H1 (cell line): Measurements from ENCODE around the gene C9orf152. TPM values are rescaled to one million over a fixed set of nuclear protein-coding genes. Genes with fewer than 3 reads are reported as not detected.

Experiments
- CTCF ChIA-PET: fragments of 300-600 bp; sonication (Branson Sonifier 250); formaldehyde crosslinking; loops from one replicate; lab custom pipeline; 2021; ENCODE audit not compliant: partially characterized antibody; lab: Charles Lee
- POLR2A ChIA-PET: fragments of 300-600 bp; sonication (Branson Sonifier 250); formaldehyde crosslinking; loops from one replicate; lab custom pipeline; 2021; ENCODE audit warnings: inconsistent platforms; ENCODE audit not compliant: partially characterized antibody; lab: Charles Lee
- DNase-seq, 2 experiments: peaks; one replicate each; pipeline versions ENCODE4 v3.0.0 to v3.0.0-alpha.2; 2010 to 2022; ENCODE audit warnings: low spot score in 2 of 2, low read depth in 1 of 2, mixed read lengths in 1 of 2
- FAIRE-seq: peaks from 2 replicates; lab custom pipeline; 2011; peaks lifted over from hg19 to GRCh38; lab: Jason Lieb, UNC
- H2AFZ ChIP-seq: 2 replicates; pipeline ENCODE4 v1.8.1; 2012; ENCODE audit warnings: low read length, inconsistent platforms
- H2AK5ac ChIP-seq: 2 replicates; pipeline ENCODE4 v1.6.1; 2013; ENCODE audit warnings: low read depth, low read length
- H2BK120ac ChIP-seq: replicated peaks from 2 replicates; pipeline ENCODE3; 2013; ENCODE audit warnings: low read depth, low read length, inconsistent platforms
- H2BK12ac ChIP-seq: 2 replicates; pipeline ENCODE4 v1.6.1; 2013; ENCODE audit warnings: low read depth, low read length
- H2BK15ac ChIP-seq: 2 replicates; pipeline ENCODE4 v1.6.1; 2013; ENCODE audit warnings: low read length
- H2BK20ac ChIP-seq: 2 replicates; pipeline ENCODE4 v1.6.1; 2013; ENCODE audit warnings: low read length
- H2BK5ac ChIP-seq: 2 replicates; pipeline ENCODE4 v1.6.1; 2013; ENCODE audit warnings: low read depth, low read length
- H3K14ac ChIP-seq: 2 replicates; pipeline ENCODE4 v1.6.1; 2013; ENCODE audit warnings: inconsistent platforms; ENCODE audit not compliant: insufficient read length
- H3K18ac ChIP-seq: 2 replicates; pipeline ENCODE4 v1.6.1; 2013; ENCODE audit warnings: low read length; ENCODE audit errors: extremely low read depth
- H3K23ac ChIP-seq: 2 replicates; pipeline ENCODE4 v1.6.1; 2013; ENCODE audit warnings: inconsistent platforms; ENCODE audit not compliant: insufficient read length
- H3K23me2 ChIP-seq: 2 replicates; pipeline ENCODE4 v1.6.1; 2013; ENCODE audit warnings: low read depth, low read length
- H3K27ac ChIP-seq: 2 replicates; pipeline ENCODE4 v1.6.1; 2011; ENCODE audit warnings: low read depth, low read length, inconsistent platforms
- H3K27me3 ChIP-seq, 4 experiments: replicated peaks in 1 of 4; 1 replicate in 1 of 4; 2 replicates in 3 of 4; pipeline versions ENCODE4 v1.6.1 to v1.8.1; 2011 to 2013; ENCODE audit warnings: low read length in 3 of 4, mild to moderate bottlenecking in 3 of 4, inconsistent platforms in 2 of 4, mixed read lengths in 2 of 4, moderate library complexity in 1 of 4; ENCODE audit not compliant: control insufficient read depth in 3 of 4, insufficient read depth in 3 of 4; ENCODE audit errors: extremely low read depth in 1 of 4
- H3K36me3 ChIP-seq, 4 experiments: 2 replicates each; pipeline versions ENCODE4 v1.6.1 to v1.8.1; 2011 to 2013; ENCODE audit warnings: mild to moderate bottlenecking in 4 of 4, low read length in 3 of 4, moderate library complexity in 2 of 4, control low read depth in 1 of 4, inconsistent platforms in 1 of 4; ENCODE audit not compliant: insufficient read depth in 4 of 4, control insufficient read depth in 2 of 4
- H3K4ac ChIP-seq: replicated peaks from 2 replicates; pipeline ENCODE3; 2013; ENCODE audit warnings: low read length, low read depth, mixed read lengths, inconsistent platforms; ENCODE audit not compliant: insufficient read length
- H3K4me1 ChIP-seq, 4 experiments: replicated peaks in 1 of 4; 1 replicate in 1 of 4; 2 replicates in 3 of 4; pipeline versions ENCODE4 v1.6.1 to v1.8.1; 2011 to 2013; ENCODE audit warnings: low read length in 3 of 4, inconsistent platforms in 2 of 4, mixed read lengths in 1 of 4; ENCODE audit not compliant: insufficient read depth in 4 of 4, control insufficient read depth in 3 of 4
- H3K4me2 ChIP-seq, 2 experiments: 2 replicates each; pipeline versions ENCODE4 v1.6.1 to v1.8.1; 2011 to 2013; ENCODE audit warnings: low read depth in 2 of 2, low read length in 2 of 2, control low read depth in 1 of 2, inconsistent platforms in 1 of 2, mild to moderate bottlenecking in 1 of 2; ENCODE audit not compliant: insufficient read depth in 1 of 2
- H3K4me3 ChIP-seq, 4 experiments: fragments of 200-600, 300-600 bp in 1 of 4; sonication (generic), shearing (Covaris generic), sonication (Bioruptor Twin) in 1 of 4; 2 replicates each; pipeline versions ENCODE4 v1.5.1 to v1.8.1; 2011 to 2016; ENCODE audit warnings: low read length in 4 of 4, low read depth in 3 of 4, control low read depth in 2 of 4, inconsistent platforms in 2 of 4, mild to moderate bottlenecking in 2 of 4, mixed read lengths in 1 of 4, moderate library complexity in 1 of 4; ENCODE audit not compliant: insufficient read depth in 2 of 4; ENCODE audit errors: extremely low read depth in 1 of 4
- H3K56ac ChIP-seq: replicated peaks from 2 replicates; pipeline ENCODE3; 2013; ENCODE audit warnings: low read depth, mild to moderate bottlenecking, mixed read lengths, low read length, inconsistent platforms; ENCODE audit not compliant: insufficient read length
- H3K79me1 ChIP-seq: 2 replicates; pipeline ENCODE4 v1.6.1; 2013; ENCODE audit warnings: low read depth, low read length, control low read depth
- H3K79me2 ChIP-seq, 2 experiments: 2 replicates each; pipeline versions ENCODE4 v1.6.1 to v1.8.1; 2012 to 2013; ENCODE audit warnings: low read length in 2 of 2, mild to moderate bottlenecking in 2 of 2, inconsistent platforms in 1 of 2; ENCODE audit not compliant: insufficient read depth in 2 of 2, control insufficient read depth in 1 of 2
- H3K9ac ChIP-seq, 4 experiments: replicated peaks in 1 of 4; 1 replicate in 1 of 4; 2 replicates in 3 of 4; pipeline versions ENCODE4 v1.6.1 to v1.8.1; 2011 to 2013; ENCODE audit warnings: low read depth in 3 of 4, low read length in 3 of 4, control low read depth in 2 of 4, mild to moderate bottlenecking in 2 of 4, moderate library complexity in 2 of 4, inconsistent platforms in 1 of 4; ENCODE audit errors: extremely low read depth in 1 of 4
- H3K9me3 ChIP-seq, 2 experiments: 2 replicates each; pipeline versions ENCODE4 v1.6.1 to v1.8.1; 2012 to 2013; ENCODE audit warnings: mild to moderate bottlenecking in 2 of 2, moderate library complexity in 2 of 2, control low read depth in 1 of 2, inconsistent platforms in 1 of 2, low read depth in 1 of 2, low read length in 1 of 2, mixed read lengths in 1 of 2; ENCODE audit not compliant: insufficient read depth in 2 of 2
- H4K20me1 ChIP-seq, 2 experiments: replicated peaks in 1 of 2; 2 replicates each; pipeline versions ENCODE3 to v1.8.1; 2011 to 2013; ENCODE audit warnings: inconsistent platforms in 2 of 2, low read length in 2 of 2, mild to moderate bottlenecking in 1 of 2; ENCODE audit not compliant: insufficient read depth in 2 of 2, control insufficient read depth in 1 of 2
- H4K5ac ChIP-seq: 2 replicates; pipeline ENCODE4 v1.6.1; 2013; ENCODE audit warnings: low read length, low read depth, mixed read lengths, inconsistent platforms; ENCODE audit not compliant: insufficient read length
- H4K8ac ChIP-seq: 2 replicates; pipeline ENCODE4 v1.8.0; 2013; ENCODE audit warnings: mild to moderate bottlenecking, moderate library complexity, low read length, inconsistent platforms; ENCODE audit not compliant: insufficient read depth; ENCODE audit errors: extremely low read depth
- H4K91ac ChIP-seq: replicated peaks from 2 replicates; pipeline ENCODE3; 2013; ENCODE audit warnings: low read length, mixed read lengths, inconsistent platforms; ENCODE audit not compliant: insufficient read length
- FOSL1 ChIP-seq: IDR thresholded peaks from 2 replicates; pipeline ENCODE4 v1.6.1; 2011; ENCODE audit warnings: mild to moderate bottlenecking, low read depth, low read length, moderate library complexity; ENCODE audit not compliant: insufficient read depth
- GABPA ChIP-seq: IDR thresholded peaks from 2 replicates; pipeline ENCODE4 v1.6.1; 2011; ENCODE audit warnings: mild to moderate bottlenecking, low read length, moderate library complexity, borderline replicate concordance; ENCODE audit not compliant: insufficient read depth
- GTF2F1 ChIP-seq: IDR thresholded peaks from 2 replicates; pipeline ENCODE4 v1.6.1; 2012; ENCODE audit warnings: low read depth, low read length, improper control_type of control experiment, borderline replicate concordance
- HDAC2 ChIP-seq, 2 experiments: fragments of 300-600 bp in 1 of 2; sonication (generic) in 1 of 2; IDR thresholded peaks; 2 replicates each; pipeline ENCODE4 v1.6.1; 2011 to 2012; ENCODE audit warnings: low read depth in 2 of 2, low read length in 2 of 2, mild to moderate bottlenecking in 2 of 2, moderate library complexity in 2 of 2, borderline replicate concordance in 1 of 2, inconsistent platforms in 1 of 2
- HDAC6 ChIP-seq: IDR thresholded peaks from one replicate; pipeline ENCODE4 v1.7.1; 2012; ENCODE audit warnings: low read depth, mild to moderate bottlenecking, inconsistent platforms, low read length, moderate library complexity
- MAX ChIP-seq: IDR thresholded peaks from 2 replicates; pipeline ENCODE4 v1.6.1; 2012; ENCODE audit warnings: inconsistent platforms
- NRF1 ChIP-seq: IDR thresholded peaks from 2 replicates; pipeline ENCODE4 v1.6.1; 2011; ENCODE audit warnings: mild to moderate bottlenecking, low read depth, low read length, improper control_type of control experiment
- POLR2AphosphoS5 ChIP-seq: IDR thresholded peaks from 2 replicates; pipeline ENCODE4 v1.6.1; 2011; ENCODE audit warnings: low read depth, low read length
- SUZ12 ChIP-seq: fragments of 200-600 bp; sonication (generic); IDR thresholded peaks from 2 replicates; pipeline ENCODE4 v1.6.1; 2012; ENCODE audit warnings: mild to moderate bottlenecking, inconsistent platforms, low read length, moderate library complexity, mixed read lengths
- TAF7 ChIP-seq: optimal IDR thresholded peaks from 2 replicates; pipeline ENCODE3; 2011; ENCODE audit warnings: low read depth, mild to moderate bottlenecking, inconsistent platforms, low read length, moderate library complexity, borderline replicate concordance
- TEAD4 ChIP-seq: IDR thresholded peaks from 2 replicates; pipeline ENCODE4 v1.6.1; 2012; ENCODE audit warnings: low read depth, low read length, inconsistent platforms, mixed read lengths
- WGBS, 2 experiments: shearing (Covaris generic) in 1 of 2; methylation state at CpG; one replicate each; pipeline versions ENCODE4 v1.1.6 to v1.1.7; 2013 to 2015; ENCODE audit warnings: low lambda C conversion rate in 2 of 2, mixed read lengths in 2 of 2, inconsistent platforms in 1 of 2, low coverage in 1 of 2, missing lambda C conversion rate in 1 of 2; ENCODE audit not compliant: insufficient replicate concordance in 2 of 2, insufficient coverage in 1 of 2, insufficient read length in 1 of 2; ENCODE audit errors: extremely low coverage in 1 of 2, missing lambda C conversion rate in 1 of 2; 5-methylcytosine and 5-hydroxymethylcytosine counted together
- polyA plus RNA-seq, 7 experiments: library from polyadenylated mRNA; depleted of rRNA in 3 of 7; stranded (reverse) in 5 of 7; unstranded in 2 of 7; fragments of >200 nt in 5 of 7; fragments of 200-250 nt in 2 of 7; gene quantifications; 1 replicate in 5 of 7; 2 replicates in 1 of 7; 4 replicates in 1 of 7; pipeline versions ENCODE4 v1.2.1 to v1.2.3, GENCODE V29; 2011 to 2013; ENCODE audit warnings: missing spikeins in 2 of 7, mixed read lengths in 2 of 7
- total RNA-seq: library from RNA; stranded (reverse); fragmentation: NEBNext Ultra II Directional; extraction: Animal tissue kit (Norgen Biotek cat#: 25700); gene quantifications from 2 replicates; pipeline ENCODE4 v1.2.1, GENCODE V29; 2021

C9orf152 gene
- total and polyA plus RNA-seq, 2 of the 8 experiments (the other 6 are each of a cell fraction or from before 2014, with no cell fraction given), result not detected

- Histone ChIP-seq H4K20me1 (peaks cover 6 to 10% of the 10 kb centered on the region in 2 experiments), H2BK120ac (no peak overlapping the region), H2BK20ac (no peak overlapping the region), H2BK15ac (no peak overlapping the region), H2BK12ac (no peak overlapping the region), H3K9ac (no peak overlapping the region), H2AK5ac (no peak overlapping the region), H3K14ac (no peak overlapping the region), H4K8ac (no peak overlapping the region), H3K27me3 (no peaks in the 10 kb centered on the region), H3K23ac (no peak overlapping the region), H3K4me3 (no peak overlapping the region), H3K4me2 (no peak overlapping the region), H3K56ac (no peak overlapping the region), H3K4ac (no peak overlapping the region), H3K27ac (no peak overlapping the region), H2AFZ (no peak overlapping the region), H3K36me3 (peaks cover 3 to 64% (median 35%) of the 10 kb centered on the region in 4 experiments; a peak in 7 of 8 replicates), H4K5ac (no peak overlapping the region), H2BK5ac (no peak overlapping the region), H3K18ac (no peak overlapping the region), H3K23me2 (no peaks in the 10 kb centered on the region), H4K91ac (no peak overlapping the region), H3K79me2 (peaks cover 0 to 41% of the 10 kb centered on the region in 2 experiments; a peak in 2 of 4 replicates), H3K4me1 (no peaks in the 10 kb centered on the region; a peak in 3 of 7 replicates), H3K79me1 (peaks cover 2% of the 10 kb centered on the region; the same call in 1 of the 2 replicates), H3K9me3 (no peaks in the 10 kb centered on the region)
- ChIA-PET CTCF (interaction anchor here (1.4 kb wide), 1 partner anchor 35 kb away, joined by 3 read pairs; no protein-coding TSS in a partner anchor), POLR2A (interaction anchor here (1.3 to 1.9 kb wide), 2 partner anchors 10 kb away, joined by 3 to 8 read pairs; partner anchors contain the start of gene TXN)
- no peak for FAIRE-seq
- no peak for DNase-seq
- TF ChIP-seq TAF7 (no peak), SUZ12 (no peak), POLR2AphosphoS5 (no peak), FOSL1 (no peak), GTF2F1 (no peak), TEAD4 (no peak), MAX (no peak), NRF1 (no peak), GABPA (no peak), HDAC6 (no peak), HDAC2 (IDR thresholded peaks at IDR 0.05; ENCODE audit: borderline replicate concordance in 1 of 2, low read depth in 2 of 2, low read length in 2 of 2) (no peak)
- 87% methylated on average over 6 of the region's 6 CpGs; no CpG with 5 or more reads in 1 of the 2 experiments for WGBS, 2 experiments
These were observed 38.3 kb upstream of the C9orf152 start for GRCh38 chr9:110246214-110246613.
